ENCODE measurements around the gene DGKB. TPM values are rescaled to one million over a fixed set of nuclear protein-coding genes. Genes with fewer than 3 reads are reported as not detected.
A peak's percentile ranks its signal among the peaks of the same experiment; 100 is the strongest.

The DGKB gene
- 0.01 TPM for polyA plus RNA-seq (2013, experiment 1 of 2)
- 0.01 TPM for polyA plus RNA-seq (2013, experiment 2 of 2)

DNA sequence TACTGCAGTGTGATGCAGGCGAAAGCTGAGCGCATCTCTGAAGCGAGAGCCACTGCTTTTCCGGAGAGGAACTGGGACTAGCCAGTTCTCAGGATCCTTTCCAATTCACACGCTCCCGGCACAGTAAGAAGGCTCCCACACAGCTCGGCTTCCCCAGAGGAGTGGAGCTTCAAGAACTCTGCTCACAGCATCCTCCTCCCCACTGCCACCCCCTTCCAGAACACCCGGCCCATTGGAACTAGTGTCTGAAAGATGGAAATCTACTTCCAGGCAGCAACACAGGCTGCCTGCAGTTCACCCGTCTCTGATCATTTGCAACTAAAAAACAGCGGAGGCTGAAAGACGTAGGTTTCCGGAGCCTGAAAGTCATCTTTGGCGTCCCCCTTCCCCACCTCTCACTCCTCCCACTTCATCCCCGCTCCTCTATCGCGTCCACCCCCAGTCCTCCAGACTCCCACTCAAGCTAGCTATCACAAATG lies at the start of gene DGKB:
Gene DGKB, minus strand, starts transcription at position 163 of the 479 bp plus-strand sequence.
- WGBS = 5% methylated on average over 16 of the region's 16 CpGs

DNA sequence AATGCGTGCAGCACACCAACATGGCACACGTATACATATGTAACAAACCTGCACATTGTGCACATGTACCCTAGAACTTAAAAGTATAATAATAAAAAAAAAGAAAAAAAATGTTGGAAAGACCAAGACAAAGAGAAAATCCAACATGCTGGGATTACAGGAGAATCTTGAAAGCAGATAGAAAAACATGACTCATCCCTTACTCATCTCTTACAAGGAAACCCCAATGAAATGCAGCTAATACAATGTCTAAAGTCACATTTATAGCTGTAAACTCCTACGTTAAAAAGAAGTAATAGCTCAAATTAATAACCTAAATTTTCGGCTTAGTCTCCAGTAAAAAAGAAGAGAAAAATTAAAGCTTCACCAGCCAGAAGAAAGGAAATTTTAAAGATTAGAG lies 47.5 kb upstream of the DGKB start:
- Histone ChIP-seq H2BK120ac (ENCODE audit: low read depth, low read length) (no peak overlapping the region), H3K23ac (ENCODE audit: low read length in 2 of 2) (no peak overlapping the region), H3K4ac (ENCODE audit: low read depth in 1 of 2, low read length in 2 of 2) (no peak overlapping the region), H3K36me3 (ENCODE audit: control insufficient read depth in 1 of 2, insufficient read depth in 2 of 2, low read depth in 1 of 2, low read length in 2 of 2) (no peaks in the 10 kb centered on the region), H3K14ac (ENCODE audit: low read length in 2 of 2) (no peak overlapping the region), H3K4me1 (ENCODE audit: control insufficient read depth, insufficient read depth, low read depth, low read length) (no peaks in the 10 kb centered on the region), H3K27ac (ENCODE audit: low read length, poor library complexity, severe bottlenecking) (no peak overlapping the region), H2BK5ac (ENCODE audit: low read depth, low read length, poor library complexity, severe bottlenecking) (no peak overlapping the region), H2AK5ac (ENCODE audit: low read length, severe bottlenecking) (no peak overlapping the region), H3K9ac (ENCODE audit: low read length) (no peak overlapping the region), H2AFZ (ENCODE audit: low read depth, low read length) (no peak overlapping the region), H4K8ac (ENCODE audit: low read length) (no peak overlapping the region), H3K79me1 (replicated peaks; ENCODE audit: low read length, poor library complexity, severe bottlenecking) (no peaks in the 10 kb centered on the region), H2BK12ac (ENCODE audit: low read length in 2 of 2) (no peak overlapping the region), H3K18ac (ENCODE audit: low read depth in 1 of 2, low read length in 2 of 2) (no peak overlapping the region), H3K9me3 (ENCODE audit: control insufficient read depth, low read length) (no peaks in the 10 kb centered on the region), H3K4me2 (ENCODE audit: low read length, poor library complexity, severe bottlenecking) (no peak overlapping the region), H3K4me3 (ENCODE audit: insufficient read depth in 1 of 2, low read depth in 1 of 2, low read length in 2 of 2) (no peak overlapping the region), H4K91ac (ENCODE audit: low read length) (no peak overlapping the region), H3K27me3 (ENCODE audit: control insufficient read depth in 1 of 2, insufficient read depth in 1 of 2, low read length in 2 of 2) (no peaks in the 10 kb centered on the region), H2BK15ac (ENCODE audit: low read depth, poor library complexity, severe bottlenecking) (no peak overlapping the region)
- DNase-seq = peak; percentile 27
- no CpG with 5 or more reads among the region's 4 CpGs for WGBS

More for the DNA sequence above, at the start of gene DGKB:
- Histone ChIP-seq H3K18ac (ENCODE audit: low read depth in 1 of 2, low read length in 2 of 2) (no peak within 1 kb of the TSS), H3K4me3 (ENCODE audit: insufficient read depth in 1 of 2, low read depth in 1 of 2, low read length in 2 of 2) (peak within 1 kb of the TSS in 1 of 2 experiments; percentile 75), H2AFZ (ENCODE audit: low read depth, low read length) (peak within 1 kb of the TSS; percentile 21), H3K79me1 (replicated peaks; ENCODE audit: low read length, poor library complexity, severe bottlenecking) (no peaks in the 10 kb centered on the region), H3K14ac (ENCODE audit: low read length in 2 of 2) (no peak within 1 kb of the TSS), H3K23ac (ENCODE audit: low read length in 2 of 2) (peak within 1 kb of the TSS in 1 of 2 experiments; percentile 5), H2BK15ac (ENCODE audit: low read depth, poor library complexity, severe bottlenecking) (no peak within 1 kb of the TSS), H3K27me3 (ENCODE audit: control insufficient read depth in 1 of 2, insufficient read depth in 1 of 2, low read length in 2 of 2) (peaks cover 0 to 10% of the 10 kb centered on the region in 2 experiments), H3K9ac (ENCODE audit: low read length) (peak within 1 kb of the TSS; percentile 35), H3K4ac (ENCODE audit: low read depth in 1 of 2, low read length in 2 of 2) (no peak within 1 kb of the TSS), H3K4me2 (ENCODE audit: low read length, poor library complexity, severe bottlenecking) (peak within 1 kb of the TSS; percentile 57), H2BK5ac (ENCODE audit: low read depth, low read length, poor library complexity, severe bottlenecking) (no peak within 1 kb of the TSS), H2BK12ac (ENCODE audit: low read length in 2 of 2) (no peak within 1 kb of the TSS), H4K8ac (ENCODE audit: low read length) (no peak within 1 kb of the TSS), H3K27ac (ENCODE audit: low read length, poor library complexity, severe bottlenecking) (no peak within 1 kb of the TSS), H3K4me1 (ENCODE audit: control insufficient read depth, insufficient read depth, low read depth, low read length) (peaks cover 8% of the 10 kb centered on the region), H3K36me3 (ENCODE audit: control insufficient read depth in 1 of 2, insufficient read depth in 2 of 2, low read depth in 1 of 2, low read length in 2 of 2) (no peaks in the 10 kb centered on the region), H2AK5ac (ENCODE audit: low read length, severe bottlenecking) (no peak within 1 kb of the TSS), H4K91ac (ENCODE audit: low read length) (no peak within 1 kb of the TSS), H2BK120ac (ENCODE audit: low read depth, low read length) (no peak within 1 kb of the TSS), H3K9me3 (ENCODE audit: control insufficient read depth, low read length) (no peaks in the 10 kb centered on the region)
- DNase-seq = peak; percentile 44

DNA sequence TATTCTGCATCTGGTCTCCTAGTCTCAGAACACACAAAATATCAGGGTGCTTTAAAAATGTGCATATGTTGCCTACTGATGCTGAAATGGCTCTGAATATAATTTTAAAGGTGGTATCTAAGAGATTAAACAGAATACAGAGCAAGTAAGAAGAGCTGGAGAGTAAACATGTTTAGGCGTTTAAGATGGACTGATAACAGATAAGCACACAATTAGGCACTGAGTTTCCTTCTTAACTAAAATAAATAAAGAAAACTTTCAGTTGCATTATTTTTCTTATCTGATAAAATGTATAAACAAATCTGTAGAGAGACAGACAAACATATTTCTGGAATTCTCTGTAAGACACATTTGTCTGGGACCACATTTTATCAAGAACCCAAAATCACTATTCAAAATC lies 35.6 kb upstream of the DGKB start:
- WGBS = no CpG with 5 or more reads among the region's 1 CpG
- Histone ChIP-seq H3K4me1 (ENCODE audit: control insufficient read depth, insufficient read depth, low read depth, low read length) (no peaks in the 10 kb centered on the region), H2BK120ac (ENCODE audit: low read depth, low read length) (no peak overlapping the region), H3K9ac (ENCODE audit: low read length) (no peak overlapping the region), H3K4ac (ENCODE audit: low read depth in 1 of 2, low read length in 2 of 2) (no peak overlapping the region), H2AFZ (ENCODE audit: low read depth, low read length) (no peak overlapping the region), H2BK12ac (ENCODE audit: low read length in 2 of 2) (no peak overlapping the region), H4K91ac (ENCODE audit: low read length) (no peak overlapping the region), H3K18ac (ENCODE audit: low read depth in 1 of 2, low read length in 2 of 2) (no peak overlapping the region), H2AK5ac (ENCODE audit: low read length, severe bottlenecking) (no peak overlapping the region), H3K14ac (ENCODE audit: low read length in 2 of 2) (no peak overlapping the region), H2BK5ac (ENCODE audit: low read depth, low read length, poor library complexity, severe bottlenecking) (no peak overlapping the region), H3K9me3 (ENCODE audit: control insufficient read depth, low read length) (no peaks in the 10 kb centered on the region), H3K27ac (ENCODE audit: low read length, poor library complexity, severe bottlenecking) (no peak overlapping the region), H2BK15ac (ENCODE audit: low read depth, poor library complexity, severe bottlenecking) (no peak overlapping the region), H3K4me3 (ENCODE audit: insufficient read depth in 1 of 2, low read depth in 1 of 2, low read length in 2 of 2) (no peak overlapping the region), H3K36me3 (ENCODE audit: control insufficient read depth in 1 of 2, insufficient read depth in 2 of 2, low read depth in 1 of 2, low read length in 2 of 2) (no peaks in the 10 kb centered on the region), H4K8ac (ENCODE audit: low read length) (no peak overlapping the region), H3K27me3 (ENCODE audit: control insufficient read depth in 1 of 2, insufficient read depth in 1 of 2, low read length in 2 of 2) (no peaks in the 10 kb centered on the region), H3K79me1 (replicated peaks; ENCODE audit: low read length, poor library complexity, severe bottlenecking) (no peaks in the 10 kb centered on the region), H3K4me2 (ENCODE audit: low read length, poor library complexity, severe bottlenecking) (no peak overlapping the region), H3K23ac (ENCODE audit: low read length in 2 of 2) (no peak overlapping the region)
- DNase-seq = no peak

DNA sequence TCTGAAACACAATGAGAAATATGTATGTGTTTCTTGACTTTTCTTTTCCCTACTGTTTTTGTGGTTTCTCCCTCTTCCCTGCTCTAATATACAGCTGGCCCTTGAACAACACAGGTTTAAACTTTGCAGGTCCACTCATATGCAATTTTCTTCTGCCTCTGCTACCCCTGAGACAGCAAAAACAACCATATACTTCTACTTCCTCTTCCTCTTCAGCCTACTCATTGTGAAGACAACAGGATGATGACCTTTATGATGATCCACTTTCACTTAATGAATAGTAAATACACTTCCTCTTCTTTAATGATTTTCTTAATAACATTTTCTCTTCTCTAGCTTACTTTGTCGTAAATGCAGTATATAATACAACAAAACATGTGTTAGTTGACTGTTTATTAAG lies 35.0 kb upstream of the DGKB start:
- Histone ChIP-seq H3K27ac (ENCODE audit: low read length, poor library complexity, severe bottlenecking) (no peak overlapping the region), H3K27me3 (ENCODE audit: control insufficient read depth in 1 of 2, insufficient read depth in 1 of 2, low read length in 2 of 2) (no peaks in the 10 kb centered on the region), H2BK12ac (ENCODE audit: low read length in 2 of 2) (no peak overlapping the region), H2BK15ac (ENCODE audit: low read depth, poor library complexity, severe bottlenecking) (no peak overlapping the region), H2BK120ac (ENCODE audit: low read depth, low read length) (no peak overlapping the region), H3K18ac (ENCODE audit: low read depth in 1 of 2, low read length in 2 of 2) (no peak overlapping the region), H3K36me3 (ENCODE audit: control insufficient read depth in 1 of 2, insufficient read depth in 2 of 2, low read depth in 1 of 2, low read length in 2 of 2) (no peaks in the 10 kb centered on the region), H3K79me1 (replicated peaks; ENCODE audit: low read length, poor library complexity, severe bottlenecking) (no peaks in the 10 kb centered on the region), H4K8ac (ENCODE audit: low read length) (no peak overlapping the region), H3K4me3 (ENCODE audit: insufficient read depth in 1 of 2, low read depth in 1 of 2, low read length in 2 of 2) (no peak overlapping the region), H3K14ac (ENCODE audit: low read length in 2 of 2) (no peak overlapping the region), H3K9me3 (ENCODE audit: control insufficient read depth, low read length) (no peaks in the 10 kb centered on the region), H3K23ac (ENCODE audit: low read length in 2 of 2) (no peak overlapping the region), H3K9ac (ENCODE audit: low read length) (no peak overlapping the region), H2BK5ac (ENCODE audit: low read depth, low read length, poor library complexity, severe bottlenecking) (no peak overlapping the region), H2AFZ (ENCODE audit: low read depth, low read length) (no peak overlapping the region), H4K91ac (ENCODE audit: low read length) (no peak overlapping the region), H3K4me2 (ENCODE audit: low read length, poor library complexity, severe bottlenecking) (no peak overlapping the region), H3K4me1 (ENCODE audit: control insufficient read depth, insufficient read depth, low read depth, low read length) (no peaks in the 10 kb centered on the region), H3K4ac (ENCODE audit: low read depth in 1 of 2, low read length in 2 of 2) (no peak overlapping the region), H2AK5ac (ENCODE audit: low read length, severe bottlenecking) (no peak overlapping the region)
- WGBS = no CpG with 5 or more reads among the region's 1 CpG
- DNase-seq = no peak
